ENCODE data around the gene CTTN.

The CTTN gene

GRCh38 chr11:70397983-70398833 lies at the start of gene CTTN:
Gene CTTN, plus strand, starts transcription at chr11:70398529. Its CDS starts 8,769 bp downstream, at chr11:70407298.
- DNase-seq (ENCODE audit: low spot score): peak; percentile 99

GRCh38 chr11:70348608-70349007 lies 49.7 kb upstream of the CTTN start:
- DNase-seq (ENCODE audit: low spot score): no peak

DNA sequence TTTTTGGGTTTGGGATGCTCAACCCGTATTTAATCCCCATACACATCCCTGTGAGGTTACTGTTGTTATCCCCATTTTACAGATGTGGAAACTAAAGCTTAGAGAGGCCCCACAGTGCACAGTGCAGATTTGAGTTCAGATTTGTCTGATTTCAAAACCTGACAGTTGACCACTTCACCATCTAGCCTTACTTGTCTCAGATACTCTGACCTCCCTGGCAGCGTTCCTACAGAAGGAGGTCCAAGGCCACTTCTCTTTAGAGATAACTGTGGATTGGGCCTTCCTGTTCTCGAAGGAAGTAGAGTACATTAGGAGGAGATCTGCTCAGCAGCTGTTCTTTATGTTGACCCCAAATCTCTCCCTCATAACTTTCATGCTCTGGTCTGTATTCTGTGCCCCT lies 46.7 kb upstream of the CTTN start:
- DNase-seq (ENCODE audit: low spot score): no peak

DNA sequence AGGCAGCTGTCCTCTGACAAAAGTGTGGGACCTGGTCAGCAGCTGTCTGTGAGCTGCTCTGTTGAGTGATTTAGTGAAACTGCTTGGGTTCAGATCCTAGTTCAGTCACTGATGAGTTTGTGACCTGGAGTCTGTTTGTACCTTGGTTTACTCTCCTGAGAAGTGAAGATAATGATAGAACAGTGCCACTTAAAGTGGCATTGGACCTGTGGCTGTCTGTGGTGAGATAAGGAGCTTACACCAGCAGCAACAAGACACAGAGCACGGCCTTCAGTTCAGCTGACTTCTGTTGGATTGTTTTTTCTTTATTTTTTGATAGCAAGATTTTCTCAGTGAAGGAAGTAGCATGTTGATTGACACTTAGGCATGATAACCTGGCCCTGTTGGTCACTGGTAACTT lies 46.2 kb upstream of the CTTN start:
- DNase-seq (ENCODE audit: low spot score): no peak

GRCh38 chr11:70352601-70353000 lies 45.7 kb upstream of the CTTN start:
- DNase-seq (ENCODE audit: low spot score): no peak

DNA sequence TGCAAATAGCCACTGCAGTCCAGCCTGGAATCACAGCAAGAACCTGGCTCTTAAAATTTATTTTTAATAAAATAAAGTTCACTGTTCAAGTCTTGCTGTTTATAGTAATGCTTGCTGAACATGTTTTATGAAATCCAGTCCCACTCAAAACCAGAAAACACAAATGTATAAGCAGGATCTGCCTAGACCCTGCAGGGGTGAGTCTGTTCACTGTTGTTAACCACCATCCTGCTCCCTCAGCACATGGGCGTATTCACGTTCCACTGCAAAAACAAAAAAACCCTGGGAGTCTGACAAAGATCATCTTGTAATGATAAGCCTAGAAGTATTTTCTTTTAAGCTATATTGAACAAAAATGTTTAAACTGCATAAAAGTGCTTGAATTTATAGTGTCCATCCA lies 45.0 kb upstream of the CTTN start:
- DNase-seq (ENCODE audit: low spot score): no peak

DNA sequence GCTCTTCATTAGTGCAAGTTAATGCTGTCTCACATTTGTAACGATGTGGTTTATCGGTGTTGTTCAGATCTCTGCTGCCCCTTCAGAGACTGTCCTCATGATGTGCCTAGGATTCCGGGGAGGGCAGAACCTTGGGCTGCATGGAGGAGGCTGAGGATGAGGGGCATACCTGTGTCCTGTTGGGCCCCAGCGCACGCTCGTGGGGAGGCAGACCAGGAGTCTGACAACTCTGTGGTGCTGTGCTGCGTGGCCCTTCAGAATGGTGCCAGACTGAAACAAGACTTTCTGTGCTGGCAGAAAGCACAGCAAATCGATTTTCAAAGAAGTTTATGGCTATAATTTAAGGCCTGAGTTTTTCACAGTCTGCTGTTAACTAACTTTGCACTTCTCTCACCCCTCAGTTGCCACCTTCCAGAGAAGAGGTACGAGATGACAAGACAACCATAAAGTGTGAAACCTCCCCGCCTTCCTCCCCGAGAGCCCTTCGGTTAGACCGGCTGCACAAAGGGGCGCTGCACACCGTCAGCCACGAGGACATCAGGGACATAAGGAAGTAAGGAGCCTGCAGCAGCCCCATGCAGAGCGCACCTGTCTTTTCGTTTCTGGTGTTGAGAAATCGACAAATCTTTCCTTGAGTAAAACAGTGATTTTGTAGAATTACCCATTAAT lies 44.3 kb upstream of the CTTN start:
- DNase-seq (ENCODE audit: low spot score): no peak

DNA sequence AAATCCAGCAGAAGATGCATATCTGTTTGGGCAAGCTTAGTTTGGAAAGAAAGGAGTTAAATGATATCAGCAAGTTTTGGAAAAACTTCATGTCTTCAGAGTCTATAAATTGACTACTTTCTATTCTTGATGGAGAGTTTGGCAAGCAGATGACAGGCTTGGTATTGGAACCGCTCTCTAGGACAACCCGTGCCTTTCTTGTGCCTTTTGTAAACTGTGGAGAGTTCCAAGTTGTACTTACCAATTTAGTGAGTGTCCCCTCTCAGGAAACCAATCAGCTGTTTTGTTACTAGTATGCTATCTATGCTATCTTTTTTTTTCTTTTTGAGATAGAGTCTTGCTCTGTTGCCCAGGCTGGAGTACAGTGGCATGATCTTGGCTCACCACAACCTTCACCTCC lies 43.7 kb upstream of the CTTN start:
- no peak for DNase-seq (ENCODE audit: low spot score)

DNA sequence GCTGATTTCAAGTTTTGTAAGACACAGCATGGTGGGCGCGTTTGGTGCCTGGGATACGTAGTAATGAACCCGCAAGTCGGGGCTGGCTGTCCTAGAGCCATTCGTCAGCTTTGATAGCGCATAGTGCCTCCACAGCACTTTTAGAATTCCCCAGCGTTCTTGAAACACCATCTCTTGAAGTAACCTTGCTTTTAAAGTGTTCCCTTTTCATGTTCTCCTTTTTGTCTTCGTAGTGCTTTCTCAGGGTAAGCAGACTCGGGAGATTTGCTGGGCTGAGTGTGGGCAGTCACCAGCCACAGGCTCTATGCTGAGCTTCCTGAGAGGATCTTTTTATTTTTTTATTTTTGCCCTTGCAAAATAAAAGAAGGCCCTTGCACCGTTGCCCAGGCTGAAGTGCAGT lies 39.6 kb upstream of the CTTN start:
- no peak for DNase-seq (ENCODE audit: low spot score)

GRCh38 chr11:70359451-70360205 lies 38.7 kb upstream of the CTTN start:
- no peak for DNase-seq (ENCODE audit: low spot score)

- DNase-seq (ENCODE audit: low spot score): no peak
Observed at GRCh38 chr11:70360211-70360610, 38.1 kb upstream of the CTTN start.

- no peak for DNase-seq (ENCODE audit: low spot score)
Observed at GRCh38 chr11:70364178-70364577, 34.2 kb upstream of the CTTN start.

DNA sequence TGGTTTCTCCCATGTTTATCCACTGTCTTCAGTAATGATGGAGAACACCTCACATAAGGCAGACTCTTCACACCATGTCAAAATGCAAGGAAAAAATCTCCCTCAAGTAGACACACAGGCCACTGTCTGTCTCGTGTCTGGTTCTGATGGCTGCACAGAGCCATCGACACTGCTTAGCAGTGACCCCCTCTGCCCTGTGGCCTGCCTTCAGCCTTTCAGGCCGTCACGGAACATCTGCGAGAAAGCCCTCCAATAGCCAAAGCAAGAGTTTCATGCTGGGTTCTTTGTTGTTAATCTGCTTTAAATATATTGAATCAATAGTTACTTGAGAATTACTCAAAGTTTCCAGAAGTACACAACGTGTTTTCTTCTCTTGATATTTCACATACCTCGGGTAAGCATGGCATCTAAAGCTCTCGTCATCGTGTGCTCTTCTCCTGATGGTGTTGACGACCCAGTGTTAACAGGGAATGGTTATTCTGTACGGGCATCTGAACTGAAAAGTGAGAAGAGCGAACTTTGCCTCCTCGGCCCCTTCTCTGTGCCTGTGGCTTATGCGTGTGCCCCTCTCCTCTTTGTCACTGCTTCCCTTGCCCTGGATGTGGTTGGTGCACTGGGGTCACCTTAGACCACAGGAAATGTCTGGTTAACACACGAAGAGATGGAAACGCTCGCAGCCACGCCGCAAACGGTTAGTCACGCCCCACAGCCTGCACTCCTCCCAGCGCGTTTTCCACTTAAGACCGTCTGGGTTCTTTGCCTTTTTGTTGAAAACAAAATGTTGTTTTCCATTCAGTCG lies 33.4 kb upstream of the CTTN start:
- DNase-seq (ENCODE audit: low spot score): no peak

DNA sequence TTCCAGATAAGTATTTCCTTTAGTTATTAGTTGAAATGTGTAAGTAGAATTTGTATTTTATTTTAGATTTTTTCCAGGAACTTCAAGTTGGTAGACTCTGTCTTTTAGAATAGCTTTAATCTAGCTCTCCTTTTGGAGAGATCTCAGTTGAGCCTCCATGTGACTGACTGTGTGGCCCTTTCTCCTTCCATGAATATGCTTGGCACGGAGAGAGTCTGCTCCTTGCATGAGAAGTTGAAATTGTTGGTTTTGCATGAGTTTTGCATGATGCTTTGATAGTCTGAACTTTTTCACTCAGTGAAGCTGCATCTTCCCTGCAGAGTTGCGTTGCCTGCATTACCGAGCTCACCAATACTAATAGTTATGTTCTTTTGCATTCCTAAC lies 32.8 kb upstream of the CTTN start:
- no peak for DNase-seq (ENCODE audit: low spot score)

GRCh38 chr11:70367071-70367470 lies 31.3 kb upstream of the CTTN start:
- no peak for DNase-seq (ENCODE audit: low spot score)

DNA sequence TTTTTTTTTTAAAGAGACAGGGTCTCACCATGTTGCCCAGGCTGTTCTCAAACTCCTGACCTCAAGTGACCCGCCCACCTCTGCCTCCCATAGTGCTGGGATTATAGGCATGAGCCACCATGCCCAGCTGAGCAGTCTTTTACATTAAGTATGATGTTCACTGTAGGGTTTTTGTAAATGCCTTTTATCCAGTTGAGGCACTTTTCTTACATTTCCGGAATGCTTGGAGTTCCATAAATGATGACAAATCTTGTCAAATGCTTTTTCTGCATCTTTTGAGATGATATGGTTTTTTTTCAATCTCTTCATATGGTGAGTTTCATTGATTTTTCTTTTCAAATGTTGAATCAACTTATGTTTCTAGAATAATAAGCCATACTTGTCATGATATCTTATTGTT lies 29.4 kb upstream of the CTTN start:
- DNase-seq (ENCODE audit: low spot score): no peak

DNA sequence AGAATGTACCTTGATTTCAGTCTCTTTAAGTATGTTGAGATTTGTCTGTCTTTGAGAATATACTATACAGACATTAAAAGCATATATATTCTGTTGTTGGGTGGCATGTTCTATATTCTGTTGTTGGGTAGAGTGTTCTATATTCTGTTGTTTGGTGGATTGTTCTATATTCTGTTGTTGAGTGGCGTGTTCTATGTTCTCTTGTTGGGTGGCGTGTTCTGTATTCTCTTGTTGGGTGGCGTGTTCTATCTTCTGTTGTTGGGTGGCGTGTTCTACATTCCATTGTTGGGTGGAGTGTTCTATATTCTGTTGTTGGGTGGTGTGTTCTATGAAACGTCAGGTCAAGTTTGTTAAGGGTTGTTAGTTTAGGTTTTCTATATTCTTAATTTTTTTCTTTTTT lies 27.1 kb upstream of the CTTN start:
- no peak for DNase-seq (ENCODE audit: low spot score)

DNA sequence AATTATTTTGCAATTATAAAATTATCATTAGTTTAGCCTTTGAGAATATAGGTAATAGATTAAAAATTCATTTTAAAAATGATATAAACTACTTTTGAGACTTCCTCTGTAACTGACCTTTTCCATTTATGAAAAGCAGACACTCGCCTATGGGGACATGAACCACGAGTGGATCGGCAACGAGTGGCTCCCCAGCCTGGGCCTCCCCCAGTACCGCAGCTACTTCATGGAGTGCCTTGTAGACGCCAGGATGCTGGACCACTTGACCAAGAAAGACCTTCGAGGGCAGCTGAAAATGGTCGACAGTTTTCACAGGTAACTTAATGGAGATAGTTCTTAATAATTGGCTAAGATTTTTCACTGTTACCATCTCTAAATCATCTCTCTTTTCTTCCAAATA lies 26.3 kb upstream of the CTTN start:
- no peak for DNase-seq (ENCODE audit: low spot score)

DNA sequence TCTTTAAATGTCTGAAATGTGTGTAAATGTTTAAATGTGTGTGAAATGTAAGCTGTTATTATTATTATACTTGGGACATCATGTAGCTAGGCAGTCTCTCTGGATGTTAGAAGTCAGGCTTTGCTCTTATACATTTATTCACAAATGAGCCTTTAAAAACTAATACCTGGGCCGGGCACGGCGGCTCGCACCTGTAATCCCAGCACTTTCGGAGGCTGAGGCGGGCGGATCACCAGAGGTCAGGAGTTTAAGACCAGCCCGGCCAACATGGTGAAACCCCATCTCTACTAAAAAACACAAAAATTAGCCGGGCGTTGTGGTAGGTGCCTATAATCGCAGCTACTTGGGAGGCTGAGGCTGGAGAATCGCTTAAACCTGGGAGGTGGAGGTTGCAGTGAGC lies 21.7 kb upstream of the CTTN start:
- DNase-seq (ENCODE audit: low spot score): no peak

DNA sequence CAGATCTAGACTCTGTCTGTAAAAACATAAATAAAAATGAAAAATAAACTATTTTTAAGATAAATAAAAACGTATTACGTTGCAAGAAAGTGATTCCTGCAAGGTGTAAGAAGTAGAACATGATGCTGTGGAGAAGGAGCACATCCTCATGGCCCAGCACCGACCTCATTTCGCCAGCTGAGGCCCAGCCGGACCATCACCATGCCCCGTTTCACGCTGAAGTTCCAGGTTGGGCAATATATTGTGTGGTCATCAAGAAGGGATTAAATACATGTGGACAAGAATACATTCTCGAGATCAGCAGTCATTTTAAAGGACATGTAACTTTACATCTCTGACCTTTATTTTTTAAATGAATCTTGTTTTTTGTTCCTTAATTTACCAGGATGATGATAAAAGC lies 20.7 kb upstream of the CTTN start:
- no peak for DNase-seq (ENCODE audit: low spot score)

- no peak for DNase-seq (ENCODE audit: low spot score)
Observed at GRCh38 chr11:70378506-70379134, 19.7 kb upstream of the CTTN start.

DNA sequence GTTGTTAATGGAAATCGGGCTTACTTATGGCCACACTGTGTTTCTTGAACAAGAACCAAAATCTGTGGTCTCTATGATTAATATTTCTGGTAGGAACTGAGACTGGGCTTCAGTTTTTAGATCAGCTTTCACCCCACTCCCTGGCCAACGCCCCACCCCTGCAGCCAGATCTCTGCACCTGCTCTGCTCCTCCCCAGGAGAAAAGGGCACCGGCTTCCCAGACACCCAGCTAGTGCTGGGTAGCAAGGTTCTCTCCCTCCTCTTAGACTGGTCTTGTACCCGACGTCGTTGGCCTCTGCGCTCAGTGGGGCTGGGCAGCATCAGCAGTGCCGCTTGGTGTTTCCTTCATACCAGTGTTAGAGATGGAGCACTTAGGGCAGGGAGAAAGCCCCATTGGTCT lies 17.0 kb upstream of the CTTN start:
- DNase-seq (ENCODE audit: low spot score): no peak
